ENCODE data around the gene ZNF532.

Gene ZNF532

GRCh38 chr18:58870621-58871020 lies 5.9 kb downstream of the ZNF532 start:
- H3K4me3 Mint-ChIP-seq, result no peak overlapping the region
- peaks cover 2% of the 10 kb centered on the region for H3K36me3 Mint-ChIP-seq (ENCODE audit: low read depth)
- H3K4me1 Mint-ChIP-seq (ENCODE audit: low read depth), result no peaks in the 10 kb centered on the region
- no peak for DNase-seq
- peaks cover 54% of the 10 kb centered on the region for H3K27me3 Mint-ChIP-seq
- no peak overlapping the region for H3K27ac Mint-ChIP-seq
- H3K9me3 Mint-ChIP-seq, result no peaks in the 10 kb centered on the region

- H3K36me3 Mint-ChIP-seq (ENCODE audit: low read depth), result peaks cover 2% of the 10 kb centered on the region
- H3K9me3 Mint-ChIP-seq, result no peaks in the 10 kb centered on the region
- H3K27me3 Mint-ChIP-seq, result peaks cover 44% of the 10 kb centered on the region
- H3K4me1 Mint-ChIP-seq (ENCODE audit: low read depth), result no peaks in the 10 kb centered on the region
- DNase-seq, result no peak
- H3K4me3 Mint-ChIP-seq, result no peak overlapping the region
- no peak overlapping the region for H3K27ac Mint-ChIP-seq
Measured at GRCh38 chr18:58871514-58872420, 7.1 kb downstream of the ZNF532 start.

GRCh38 chr18:58878640-58879039 lies 14.0 kb downstream of the ZNF532 start:
- Mint-ChIP-seq H3K4me3 (no peak overlapping the region), H3K4me1 (ENCODE audit: low read depth) (no peaks in the 10 kb centered on the region), H3K36me3 (ENCODE audit: low read depth) (no peaks in the 10 kb centered on the region), H3K27ac (no peak overlapping the region), H3K9me3 (no peaks in the 10 kb centered on the region), H3K27me3 (peaks cover 11% of the 10 kb centered on the region)
- no peak for DNase-seq

- Mint-ChIP-seq H3K9me3 (no peaks in the 10 kb centered on the region), H3K27me3 (peaks cover 10% of the 10 kb centered on the region), H3K27ac (no peak overlapping the region), H3K4me1 (ENCODE audit: low read depth) (no peaks in the 10 kb centered on the region), H3K36me3 (ENCODE audit: low read depth) (no peaks in the 10 kb centered on the region), H3K4me3 (no peak overlapping the region)
- no peak for DNase-seq
Measured at GRCh38 chr18:58881477-58881876, 16.8 kb downstream of the ZNF532 start.

GRCh38 chr18:58882044-58882443 lies 17.4 kb downstream of the ZNF532 start:
- peaks cover 3% of the 10 kb centered on the region for H3K4me1 Mint-ChIP-seq (ENCODE audit: low read depth)
- H3K4me3 Mint-ChIP-seq, result no peak overlapping the region
- no peaks in the 10 kb centered on the region for H3K9me3 Mint-ChIP-seq
- peaks cover 14% of the 10 kb centered on the region for H3K27me3 Mint-ChIP-seq
- H3K27ac Mint-ChIP-seq, result no peak overlapping the region
- no peaks in the 10 kb centered on the region for H3K36me3 Mint-ChIP-seq (ENCODE audit: low read depth)
- no peak for DNase-seq

- Mint-ChIP-seq H3K4me3 (no peak overlapping the region), H3K4me1 (ENCODE audit: low read depth) (peaks cover 10% of the 10 kb centered on the region), H3K9me3 (no peaks in the 10 kb centered on the region), H3K27ac (no peak overlapping the region), H3K36me3 (ENCODE audit: low read depth) (no peaks in the 10 kb centered on the region), H3K27me3 (peaks cover 18% of the 10 kb centered on the region)
- DNase-seq, result no peak
Measured at GRCh38 chr18:58882686-58883085, 18.0 kb downstream of the ZNF532 start.

- no peaks in the 10 kb centered on the region for H3K36me3 Mint-ChIP-seq (ENCODE audit: low read depth)
- H3K4me1 Mint-ChIP-seq (ENCODE audit: low read depth), result peaks cover 12% of the 10 kb centered on the region
- no peak for DNase-seq
- H3K27ac Mint-ChIP-seq, result no peak overlapping the region
- H3K4me3 Mint-ChIP-seq, result no peak overlapping the region
- H3K9me3 Mint-ChIP-seq, result no peaks in the 10 kb centered on the region
- peaks cover 21% of the 10 kb centered on the region for H3K27me3 Mint-ChIP-seq
Measured at GRCh38 chr18:58884680-58885079, 20.0 kb downstream of the ZNF532 start.

- no peak overlapping the region for H3K27ac Mint-ChIP-seq
- peaks cover 12% of the 10 kb centered on the region for H3K4me1 Mint-ChIP-seq (ENCODE audit: low read depth)
- no peak overlapping the region for H3K4me3 Mint-ChIP-seq
- H3K27me3 Mint-ChIP-seq, result peaks cover 28% of the 10 kb centered on the region
- H3K36me3 Mint-ChIP-seq (ENCODE audit: low read depth), result no peaks in the 10 kb centered on the region
- no peak for DNase-seq
- no peaks in the 10 kb centered on the region for H3K9me3 Mint-ChIP-seq
Measured at GRCh38 chr18:58886431-58886830, 21.8 kb downstream of the ZNF532 start.

- no peak for DNase-seq
- Mint-ChIP-seq H3K36me3 (ENCODE audit: low read depth) (no peaks in the 10 kb centered on the region), H3K9me3 (no peaks in the 10 kb centered on the region), H3K4me1 (ENCODE audit: low read depth) (peaks cover 15% of the 10 kb centered on the region), H3K4me3 (no peak overlapping the region), H3K27ac (no peak overlapping the region), H3K27me3 (peaks cover 32% of the 10 kb centered on the region)
Measured at GRCh38 chr18:58886864-58887612, 22.4 kb downstream of the ZNF532 start.

- H3K27ac Mint-ChIP-seq, result no peak overlapping the region
- H3K27me3 Mint-ChIP-seq, result peaks cover 32% of the 10 kb centered on the region
- peaks cover 15% of the 10 kb centered on the region for H3K4me1 Mint-ChIP-seq (ENCODE audit: low read depth)
- H3K9me3 Mint-ChIP-seq, result no peaks in the 10 kb centered on the region
- H3K36me3 Mint-ChIP-seq (ENCODE audit: low read depth), result no peaks in the 10 kb centered on the region
- no peak overlapping the region for H3K4me3 Mint-ChIP-seq
- DNase-seq, result no peak
Measured at GRCh38 chr18:58887613-58887963, 22.9 kb downstream of the ZNF532 start.

GRCh38 chr18:58891776-58892175 lies 27.1 kb downstream of the ZNF532 start:
- no peaks in the 10 kb centered on the region for H3K9me3 Mint-ChIP-seq
- H3K4me1 Mint-ChIP-seq (ENCODE audit: low read depth), result peaks cover 27% of the 10 kb centered on the region
- no peak overlapping the region for H3K27ac Mint-ChIP-seq
- no peak overlapping the region for H3K4me3 Mint-ChIP-seq
- DNase-seq, result no peak
- no peaks in the 10 kb centered on the region for H3K36me3 Mint-ChIP-seq (ENCODE audit: low read depth)
- peaks cover 19% of the 10 kb centered on the region for H3K27me3 Mint-ChIP-seq

- peaks cover 22% of the 10 kb centered on the region for H3K4me1 Mint-ChIP-seq (ENCODE audit: low read depth)
Measured at GRCh38 chr18:58892488-58892887, 27.8 kb downstream of the ZNF532 start.

GRCh38 chr18:58893388-58894099 lies 28.9 kb downstream of the ZNF532 start:
- no peak overlapping the region for H3K27ac Mint-ChIP-seq
- no peak overlapping the region for H3K4me3 Mint-ChIP-seq
- no peaks in the 10 kb centered on the region for H3K9me3 Mint-ChIP-seq
- H3K4me1 Mint-ChIP-seq (ENCODE audit: low read depth), result peaks cover 18% of the 10 kb centered on the region
- no peak for DNase-seq
- H3K36me3 Mint-ChIP-seq (ENCODE audit: low read depth), result no peaks in the 10 kb centered on the region
- H3K27me3 Mint-ChIP-seq, result peaks cover 14% of the 10 kb centered on the region

More at GRCh38 chr18:58892488-58892887, 27.8 kb downstream of the ZNF532 start:
- Mint-ChIP-seq H3K36me3 (ENCODE audit: low read depth) (no peaks in the 10 kb centered on the region), H3K4me3 (no peak overlapping the region), H3K27me3 (peaks cover 16% of the 10 kb centered on the region), H3K27ac (no peak overlapping the region), H3K9me3 (no peaks in the 10 kb centered on the region)
- no peak for DNase-seq

- Mint-ChIP-seq H3K27me3 (peaks cover 11% of the 10 kb centered on the region), H3K36me3 (ENCODE audit: low read depth) (no peaks in the 10 kb centered on the region), H3K4me1 (ENCODE audit: low read depth) (peaks cover 18% of the 10 kb centered on the region), H3K4me3 (no peak overlapping the region), H3K27ac (no peak overlapping the region), H3K9me3 (no peaks in the 10 kb centered on the region)
- no peak for DNase-seq
Measured at GRCh38 chr18:58894930-58895329, 30.3 kb downstream of the ZNF532 start.
